Heart left ventricle (tissue), 13 donors: ENCODE measurements around the gene EIF4B.

Experiments
- CTCF ChIP-seq, 12 donors: fragments of 200-600 bp; sonication (generic) in 4 of 12; IDR thresholded peaks; one replicate each; pipeline versions ENCODE4 v1.5.0 to v1.8.0; 2018 to 2022; ENCODE audit warnings: antibody characterized with exemption in 12 of 12, mild to moderate bottlenecking in 5 of 12
- POLR2A ChIP-seq, 2 donors: fragments of 450-650 bp; IDR thresholded peaks; one replicate each; pipeline ENCODE4 v1.6.1; 2017; ENCODE audit warnings: antibody characterized with exemption in 2 of 2, mild to moderate bottlenecking in 2 of 2, moderate library complexity in 2 of 2
- donor health status: ischemic (EF 13 %, LVEDD 7.1; RV severe dilation, severe dysfunction).
- donor health status: DM: no; HTN: yes; CAD: no.
- donor health status: DM: no; HTN: no; CAD: no.
- donor health status: ischemic (EF 25% LVEDD 6.9; RV normal size, moderate dysfunction).
- donor health status: ischemic (EF 25% LVEDD 5.7; RV mildly dilated, moderate dysfunction).
- donor health status: ischemic (EF 35%, LVEDD 5.7; RV mildly dilated, moderate dysfunction).
- donor health status: nonischemic (EF 11% LVEDD 7.7; RV severe dilation, severe dysfunction).
- donor health status: DM: yes; HTN: yes; CAD: no.
- donor health status: PGD.
- donor health status: ischemic (EF 29% LVEDD 5.4; RV normal size, mild dysfunction).
- donor health status: nonischemic (EF 23%, LVEDD 6.1; RV moderate dilation, normal function).

GRCh38 chr12:53053218-53054111, 47.2 kb downstream of the EIF4B start:
- no peak for TF ChIP-seq POLR2A (IDR thresholded peaks at IDR 0.05)
- TF ChIP-seq CTCF (IDR thresholded peaks at IDR 0.05) = peak; percentile 46 to 74 (median 60)
